Cerebellar nuclear complex (tissue), 1 donor: ENCODE results near the gene CDS2.

Experiments used
- DNase-seq, 2 experiments: peaks; one replicate each; lab custom pipeline; 2025; lab: John Stamatoyannopoulos, UW

CDS2 gene

DNA sequence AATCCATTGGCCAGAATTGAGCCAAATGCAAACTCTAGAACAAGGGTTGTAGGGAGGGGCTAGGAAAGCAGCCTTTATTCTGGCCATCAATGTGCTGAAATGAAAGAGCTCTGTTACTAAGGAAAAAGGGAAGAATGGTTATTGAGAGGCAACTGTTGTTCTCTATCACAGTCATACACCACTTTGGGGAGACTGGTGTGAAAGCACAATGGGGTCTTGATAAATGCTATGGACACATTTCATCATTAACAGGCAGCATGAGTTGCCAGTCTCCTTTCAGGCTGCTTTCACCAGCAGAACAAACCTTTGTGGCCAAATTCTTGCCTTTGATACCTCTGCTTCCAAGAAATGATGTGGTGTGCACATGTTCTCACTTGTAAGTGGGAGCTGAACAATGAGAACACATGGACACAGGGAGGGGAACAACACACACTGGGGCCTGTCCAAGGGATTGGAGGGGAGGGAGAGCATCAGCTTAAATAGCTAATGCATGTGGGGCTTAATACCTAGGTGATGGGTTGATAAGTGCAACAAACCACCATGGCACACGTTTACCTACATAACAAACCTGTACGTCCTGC, 86.2 kb downstream of the CDS2 start:
- DNase-seq: no peak

DNA sequence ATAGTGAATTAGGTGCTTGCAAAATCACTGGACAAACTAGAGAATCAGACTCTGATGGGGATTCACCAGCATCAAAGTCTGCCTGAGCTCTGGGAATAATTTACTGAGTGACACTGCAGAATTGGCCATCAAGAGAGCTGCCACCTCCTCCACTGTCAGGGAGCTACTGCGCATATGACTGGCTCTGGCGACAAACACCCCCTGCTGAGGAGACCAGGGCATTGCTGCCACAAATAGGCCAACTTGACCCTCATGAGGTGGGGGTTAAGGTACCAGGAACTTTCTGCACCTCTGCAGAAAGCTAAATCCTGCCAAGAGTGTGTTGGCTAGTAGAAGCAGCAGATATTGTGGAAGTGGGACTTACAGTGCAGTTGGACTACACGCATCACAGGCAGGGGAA, 88.0 kb downstream of the CDS2 start:
- no peak for DNase-seq

DNA sequence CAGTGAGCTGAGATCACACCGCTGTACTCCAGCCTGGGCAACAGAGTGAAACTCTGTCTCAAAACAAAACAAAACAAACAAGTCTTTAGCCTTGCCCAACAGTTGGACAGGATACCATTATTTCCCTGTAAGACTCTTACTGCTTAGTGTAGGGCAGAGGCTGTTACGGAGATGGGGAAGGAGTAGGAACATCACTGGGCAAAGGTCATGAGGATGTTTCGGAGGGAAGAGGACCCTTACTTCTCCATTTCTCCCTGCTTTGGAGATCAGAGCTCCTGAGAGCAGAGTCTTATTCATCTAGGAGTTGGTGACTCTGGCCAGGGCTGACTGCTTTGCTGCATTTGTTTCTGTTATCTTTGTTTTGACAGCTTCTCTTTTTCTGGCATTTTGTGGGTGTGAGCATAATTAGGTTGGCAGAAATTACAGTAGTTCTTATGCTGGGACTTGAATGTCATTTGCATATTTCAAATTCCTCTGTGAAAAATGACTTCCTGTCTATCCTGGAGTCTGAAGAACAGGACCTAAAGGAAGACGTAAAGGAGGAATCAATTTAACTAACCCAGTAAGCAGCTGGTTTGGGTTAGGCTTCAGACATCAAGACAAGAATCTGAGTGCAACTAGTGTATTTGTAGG, 89.0 kb downstream of the CDS2 start:
- DNase-seq: no peak

DNA sequence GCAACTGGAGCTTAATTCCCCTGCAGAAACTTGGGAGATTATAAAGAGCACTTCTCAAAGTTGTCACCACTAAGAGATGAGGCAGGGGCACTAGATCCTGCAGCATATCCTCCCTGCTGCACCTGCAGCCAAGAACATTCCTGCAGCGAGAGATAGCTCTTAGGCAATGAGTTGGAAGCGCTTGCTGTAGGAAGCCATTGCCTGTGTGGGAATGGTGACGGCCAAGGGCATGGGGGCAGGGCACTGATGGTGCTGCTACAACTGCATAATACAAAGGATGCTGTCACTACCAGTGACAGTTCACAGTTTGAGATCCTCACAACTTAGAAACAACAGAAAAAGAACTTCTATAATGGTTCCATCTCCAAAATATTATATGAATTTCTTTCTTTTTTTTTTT, 89.9 kb downstream of the CDS2 start:
- no peak for DNase-seq

GRCh38 chr20:5217616-5218015, 90.8 kb downstream of the CDS2 start:
- no peak for DNase-seq

- DNase-seq: no peak
Measured at GRCh38 chr20:5220321-5221060, 93.7 kb downstream of the CDS2 start.

DNA sequence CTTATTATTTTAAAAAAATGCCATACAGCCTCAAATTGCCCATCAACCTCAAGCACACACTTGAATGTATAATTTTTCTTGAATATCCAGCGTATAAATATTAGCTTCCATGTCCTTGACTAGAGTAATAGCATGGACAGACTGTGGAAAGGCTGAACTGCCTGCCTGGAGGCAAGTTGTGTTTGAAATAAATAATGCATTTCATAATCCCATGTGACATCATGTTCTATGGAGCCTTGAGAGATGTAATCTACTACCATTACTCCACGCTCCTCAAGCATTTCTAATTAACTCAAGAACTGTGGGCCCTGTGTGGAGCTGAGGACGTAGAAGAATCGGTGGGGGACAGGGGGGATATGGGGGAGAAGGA, 94.2 kb downstream of the CDS2 start:
- DNase-seq: no peak

GRCh38 chr20:5222919-5223634, 96.3 kb downstream of the CDS2 start:
- no peak for DNase-seq

DNA sequence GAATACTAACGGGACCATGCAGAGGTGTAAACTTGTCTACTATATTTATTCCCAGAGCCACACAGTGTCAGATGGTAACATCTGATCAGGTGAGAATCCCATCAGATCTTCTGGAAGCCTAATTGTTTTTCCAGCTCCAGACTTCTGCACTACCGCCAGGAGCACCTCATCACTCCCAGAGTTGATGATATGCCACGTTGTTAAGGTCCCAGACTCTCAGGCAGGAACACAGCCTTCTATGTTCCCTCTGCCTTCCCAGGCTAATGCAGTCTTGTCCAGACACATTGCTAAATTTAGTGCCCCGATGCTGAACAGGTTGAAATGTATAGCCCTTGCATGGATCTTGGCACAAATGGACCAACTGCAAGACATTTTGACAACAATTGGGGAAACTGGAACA, 103.7 kb downstream of the CDS2 start:
- no peak for DNase-seq

GRCh38 chr20:5234158-5234557, 107.3 kb downstream of the CDS2 start:
- no peak for DNase-seq

DNA sequence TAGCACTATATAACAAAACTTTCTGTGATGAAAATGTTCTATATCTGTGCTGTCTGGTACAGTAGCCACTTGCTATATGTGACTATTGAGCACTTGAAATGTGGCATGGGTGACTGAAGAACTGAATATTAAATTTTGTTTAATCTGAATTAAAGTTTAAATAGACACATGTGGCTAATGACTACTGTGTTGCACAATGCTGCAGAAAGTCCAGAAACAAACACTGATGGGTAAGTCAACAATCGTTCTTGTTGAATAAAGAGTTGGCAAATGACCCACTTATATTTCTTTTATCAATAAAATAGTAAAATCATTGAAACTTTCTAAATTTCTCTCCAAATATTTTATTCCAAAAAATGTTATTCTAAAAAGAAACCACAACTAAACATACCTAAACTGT, 108.2 kb downstream of the CDS2 start:
- no peak for DNase-seq
